Kidney (tissue), 14 donors: Measurements from ENCODE around the gene MFSD2A. TPM values are rescaled to one million over a fixed set of nuclear protein-coding genes. Genes with fewer than 3 reads are reported as not detected.
A peak's percentile ranks its signal among the peaks of the same experiment; 100 is the strongest.

Source experiments
- DNase-seq, 5 donors: peaks; one replicate each; pipeline ENCODE4 v3.0.0-alpha.2; 2013 to 2020
- FAIRE-seq: peaks from 2 replicates; lab custom pipeline; 2012; peaks lifted over from hg19 to GRCh38; lab: Jason Lieb, UNC
- H3K27ac ChIP-seq, 2 donors: one replicate each; pipeline ENCODE4 v1.7.0; 2013; ENCODE audit warnings: low read depth in 2 of 2, low read length in 2 of 2, inconsistent platforms in 1 of 2
- H3K27me3 ChIP-seq: one replicate; pipeline ENCODE4 v1.7.1; 2013; ENCODE audit warnings: low read length, inconsistent platforms; ENCODE audit not compliant: control insufficient read depth, insufficient read depth
- H3K36me3 ChIP-seq, 3 donors: one replicate each; pipeline versions ENCODE4 v1.7.0 to v1.7.1; 2013; ENCODE audit warnings: low read length in 3 of 3, control low read depth in 1 of 3, inconsistent platforms in 1 of 3; ENCODE audit not compliant: insufficient read depth in 3 of 3, control insufficient read depth in 2 of 3
- H3K4me1 ChIP-seq, 3 donors: one replicate each; pipeline versions ENCODE4 v1.7.0 to v1.7.1; 2013; ENCODE audit warnings: low read length in 3 of 3, inconsistent platforms in 1 of 3, low read depth in 1 of 3; ENCODE audit not compliant: control insufficient read depth in 2 of 3, insufficient read depth in 2 of 3
- H3K4me3 ChIP-seq, 3 donors: one replicate each; pipeline versions ENCODE4 v1.7.0 to v1.8.1; 2013; ENCODE audit warnings: low read length in 3 of 3, control low read depth in 1 of 3, inconsistent platforms in 1 of 3
- H3K9ac ChIP-seq, 3 donors: one replicate each; pipeline versions ENCODE4 v1.7.0 to v1.7.1; 2013; ENCODE audit warnings: low read length in 3 of 3, control low read depth in 1 of 3, inconsistent platforms in 1 of 3
- H3K9me3 ChIP-seq, 3 donors: one replicate each; pipeline versions ENCODE4 v1.7.0 to v1.7.1; 2013; ENCODE audit warnings: low read length in 3 of 3, control low read depth in 1 of 3, inconsistent platforms in 1 of 3; ENCODE audit not compliant: control insufficient read depth in 2 of 3, insufficient read depth in 1 of 3
- CTCF ChIP-seq: IDR thresholded peaks from 3 replicates; pipeline ENCODE4 v1.5.1; 2012; ENCODE audit warnings: mild to moderate bottlenecking, moderate library complexity, borderline replicate concordance; ENCODE audit not compliant: insufficient read depth; ENCODE audit errors: extremely low read depth
- intact Hi-C: fragments of 100-400 bp; cut with DNase I; formaldehyde crosslinking; loops from one replicate; pipeline ENCODE4 v1.11.1; 2022
- polyA plus RNA-seq: library from polyadenylated mRNA; stranded (reverse); fragments of 350-450 nt; fragmentation: Illumina TruSeq; extraction: RNeasy Lipid Tissue Mini Kit (QIAGEN cat#74804); gene quantifications from one replicate; pipeline ENCODE4 v1.2.3, GENCODE V29; 2014; ENCODE audit warnings: low read depth, low replicate concordance; ENCODE audit not compliant: insufficient read depth
- total RNA-seq: library from RNA; stranded (reverse); fragmentation: NEBNext Ultra II Directional; extraction: Animal tissue kit (Norgen Biotek cat#: 25700); gene quantifications from one replicate; pipeline ENCODE4 v1.2.1, GENCODE V29; 2021
- donor health status: control.
- donor health status: control.
- donor health status: control.
- donor health status: control.
- donor health status: control.
- donor health status: DM: yes; HTN: yes; CAD: no.
- donor health status: Normal renal cell carcinoma (clear cell type).

The MFSD2A gene
- total and polyA plus RNA-seq, 2 donors from 2014 or later, result 10.0 to 10.5 TPM

- no peak for FAIRE-seq
- Histone ChIP-seq H3K9me3 (no peaks in the 10 kb centered on the region), H3K27me3 (no peaks in the 10 kb centered on the region), H3K9ac (no peak overlapping the region), H3K4me3 (no peak overlapping the region), H3K27ac (peak overlapping the region in 1 of 2 donors; percentile 2), H3K4me1 (peaks cover 0 to 24% (median 11%) of the 10 kb centered on the region in 3 donors), H3K36me3 (no peaks in the 10 kb centered on the region)
- TF ChIP-seq CTCF, result no peak
- no peak for DNase-seq
- intact Hi-C loops, result loop anchor here (10.0 kb wide), 1 partner anchor 46 kb away; no protein-coding TSS in a partner anchor
Measured at GRCh38 chr1:39928809-39929587, 25.9 kb upstream of the MFSD2A start.

GRCh38 chr1:39933956-39934941, 20.7 kb upstream of the MFSD2A start:
- no peak for TF ChIP-seq CTCF
- Histone ChIP-seq H3K4me3 (no peak overlapping the region), H3K4me1 (peaks cover 0 to 6% (median 0%) of the 10 kb centered on the region in 3 donors), H3K27me3 (no peaks in the 10 kb centered on the region), H3K9me3 (peaks cover 0 to 2% (median 0%) of the 10 kb centered on the region in 3 donors), H3K9ac (no peak overlapping the region), H3K27ac (peak overlapping the region; percentile 82 to 86), H3K36me3 (no peaks in the 10 kb centered on the region)
- intact Hi-C loops, result no loop called here
- DNase-seq, result peak; percentile 35 to 91 (median 55)
- FAIRE-seq, result no peak

- no peak for FAIRE-seq
- no peak overlapping the region for H3K9ac ChIP-seq
- no peaks in the 10 kb centered on the region for H3K36me3 ChIP-seq
- intact Hi-C loops, result no loop called here
- H3K9me3 ChIP-seq, result peaks cover 0 to 2% (median 0%) of the 10 kb centered on the region in 3 donors
- TF ChIP-seq CTCF, result no peak
- no peak overlapping the region for H3K4me3 ChIP-seq
- no peak for DNase-seq
- peaks cover 0 to 4% (median 0%) of the 10 kb centered on the region in 3 donors for H3K4me1 ChIP-seq
- no peaks in the 10 kb centered on the region for H3K27me3 ChIP-seq
- peak overlapping the region; percentile 34 to 62 for H3K27ac ChIP-seq
Measured at GRCh38 chr1:39936724-39937491, 18.0 kb upstream of the MFSD2A start.
